GM13977 (cell line): ENCODE results near the gene PLOD2.

Source experiments
- DNase-seq: peaks from one replicate; pipeline ENCODE4 v3.0.0; 2012; ENCODE audit warnings: low spot score
- CTCF ChIP-seq: IDR thresholded peaks from 2 replicates; pipeline ENCODE4 v1.5.1; 2012; ENCODE audit warnings: mild to moderate bottlenecking, control low read depth; ENCODE audit not compliant: insufficient read depth; ENCODE audit errors: extremely low read depth, missing control alignments
- in situ Hi-C: fragments of 300-500 bp; cut with MboI; formaldehyde crosslinking; loops from one replicate; pipeline ENCODE4 v1.12.0; 2022; ENCODE audit warnings: low sequenced_read_pairs, low pct_unique_long_range_greater_than_20kb, mixed read lengths, inconsistent platforms; ENCODE audit not compliant: unreplicated experiment

Gene PLOD2

GRCh38 chr3:146040630-146041029 lies 120.4 kb downstream of the PLOD2 start:
- DNase-seq = no peak
- in situ Hi-C loops = no loop called here
- no peak for TF ChIP-seq CTCF

- in situ Hi-C loops = no loop called here
- DNase-seq = no peak
- no peak for TF ChIP-seq CTCF
These were observed 123.3 kb downstream of the PLOD2 start for GRCh38 chr3:146037697-146038096.

GRCh38 chr3:146036281-146036680 lies 124.7 kb downstream of the PLOD2 start:
- in situ Hi-C loops = no loop called here
- no peak for TF ChIP-seq CTCF
- DNase-seq = no peak

- no peak for TF ChIP-seq CTCF
- DNase-seq = no peak
- in situ Hi-C loops = no loop called here
These were observed 125.6 kb downstream of the PLOD2 start for GRCh38 chr3:146035366-146035765.

GRCh38 chr3:146033950-146034349 lies 127.0 kb downstream of the PLOD2 start:
- TF ChIP-seq CTCF = no peak
- no peak for DNase-seq
- in situ Hi-C loops = no loop called here

GRCh38 chr3:146026547-146026946 lies 134.4 kb downstream of the PLOD2 start:
- DNase-seq = no peak
- no peak for TF ChIP-seq CTCF
- in situ Hi-C loops = no loop called here

GRCh38 chr3:146024260-146024659 lies 136.7 kb downstream of the PLOD2 start:
- TF ChIP-seq CTCF = no peak
- DNase-seq = no peak
- in situ Hi-C loops = no loop called here
